ENCODE data around the gene SEPHS2.
"Not testable (repeated sequence)": the region's sequence is repeated elsewhere in the genome, so short reads cannot be mapped to it uniquely, and the experiment has no call there.

The SEPHS2 gene

GRCh38 chr16:30397056-30397455 is 48.6 kb downstream of the SEPHS2 start:
- no peak for DNase-seq

DNA sequence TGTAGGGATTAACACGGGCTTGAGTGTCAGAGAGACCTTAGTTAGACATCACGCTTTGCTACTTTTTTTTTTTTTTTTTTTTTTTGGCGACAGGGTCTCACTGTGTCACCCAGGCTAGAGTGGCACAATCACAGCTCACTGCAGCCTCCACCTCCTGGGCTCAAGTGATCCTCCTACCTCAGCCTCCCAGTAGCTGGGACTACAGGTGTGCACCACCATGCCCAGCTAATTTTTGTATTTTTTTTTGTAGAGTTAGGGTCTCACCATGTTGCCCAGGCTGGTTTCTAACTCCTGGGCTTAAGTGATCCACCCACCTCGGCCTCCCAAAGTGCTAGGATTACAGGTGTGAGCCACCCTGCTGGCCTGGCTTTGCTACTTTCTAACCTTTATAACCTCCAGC is 49.0 kb downstream of the SEPHS2 start:
- DNase-seq, result not testable (repeated sequence)

DNA sequence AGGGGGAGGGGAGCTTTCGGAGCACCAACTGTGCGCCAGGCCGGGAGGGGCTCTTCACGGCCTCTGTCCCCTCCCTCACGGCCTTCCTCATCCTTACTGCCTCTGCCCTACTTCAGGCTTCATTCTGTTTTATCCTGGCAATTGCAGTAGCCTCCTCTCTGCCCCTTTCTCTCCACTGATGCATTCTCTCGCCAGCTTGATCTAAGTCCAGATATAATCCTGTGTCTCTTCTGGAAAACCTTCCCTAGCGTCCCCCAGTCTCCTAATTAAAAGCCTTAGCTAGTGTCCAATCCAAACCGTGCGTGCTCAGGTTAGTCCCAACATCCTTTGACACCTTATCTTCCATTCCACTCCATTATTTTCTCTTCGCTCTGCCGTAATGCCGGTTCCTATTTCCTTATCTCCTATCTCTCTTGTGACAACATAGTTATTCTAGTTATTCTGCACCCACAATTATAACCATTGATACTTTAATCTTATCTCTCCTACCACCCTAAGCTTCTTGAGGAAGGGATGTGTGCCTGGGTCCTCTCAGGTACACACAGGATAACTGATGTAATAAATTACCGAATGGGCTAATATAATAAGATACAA is 49.6 kb downstream of the SEPHS2 start:
- DNase-seq, result no peak

DNA sequence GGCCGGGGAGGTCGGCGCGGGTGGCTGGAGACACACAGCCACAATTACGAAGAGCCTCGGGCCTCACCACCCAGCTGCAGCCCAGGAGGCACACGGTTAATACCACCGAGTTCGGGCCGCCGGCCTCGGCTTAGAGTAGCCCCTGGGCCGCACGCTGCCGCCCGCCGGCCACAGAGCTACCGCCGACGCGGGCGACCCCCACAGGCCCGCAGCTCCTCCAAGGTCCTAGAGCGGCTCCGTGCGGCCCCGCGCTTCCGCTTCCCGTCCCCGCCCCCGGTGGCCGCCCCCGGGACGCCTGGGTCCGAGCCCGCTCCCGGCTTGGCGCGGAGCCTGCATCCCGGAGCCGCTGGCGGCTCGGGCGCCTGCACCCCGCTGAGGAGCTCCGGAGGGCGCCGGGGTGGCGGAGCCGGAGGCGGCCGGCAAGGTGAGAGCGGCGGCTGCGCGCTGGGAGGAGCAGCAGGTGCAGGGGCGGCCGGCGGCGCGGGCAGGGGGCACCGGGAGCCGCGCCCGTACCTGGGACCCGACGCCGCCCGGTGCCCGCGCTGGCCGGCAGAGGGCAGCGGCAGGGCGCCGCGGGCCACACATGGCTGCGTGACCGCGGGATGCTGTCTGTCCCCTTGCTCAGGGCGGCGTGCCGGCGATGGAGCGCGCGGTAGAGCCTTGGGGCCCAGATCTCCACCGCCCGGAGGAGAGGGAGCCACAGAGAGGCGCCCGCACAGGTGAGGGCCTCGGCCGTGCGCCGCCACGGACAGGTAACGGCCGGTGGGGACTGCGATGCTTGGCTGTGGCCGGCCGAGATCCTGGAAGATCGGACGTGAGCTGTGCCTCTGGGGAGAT is 50.3 kb downstream of the SEPHS2 start, which contains the start of gene ZNF48:
Gene ZNF48, plus strand, starts transcription at position 266 of the 837 bp plus-strand sequence. Its CDS starts 375 bp downstream, at position 641.
- peak in 1 of 2 experiments; percentile 68 for DNase-seq

DNA sequence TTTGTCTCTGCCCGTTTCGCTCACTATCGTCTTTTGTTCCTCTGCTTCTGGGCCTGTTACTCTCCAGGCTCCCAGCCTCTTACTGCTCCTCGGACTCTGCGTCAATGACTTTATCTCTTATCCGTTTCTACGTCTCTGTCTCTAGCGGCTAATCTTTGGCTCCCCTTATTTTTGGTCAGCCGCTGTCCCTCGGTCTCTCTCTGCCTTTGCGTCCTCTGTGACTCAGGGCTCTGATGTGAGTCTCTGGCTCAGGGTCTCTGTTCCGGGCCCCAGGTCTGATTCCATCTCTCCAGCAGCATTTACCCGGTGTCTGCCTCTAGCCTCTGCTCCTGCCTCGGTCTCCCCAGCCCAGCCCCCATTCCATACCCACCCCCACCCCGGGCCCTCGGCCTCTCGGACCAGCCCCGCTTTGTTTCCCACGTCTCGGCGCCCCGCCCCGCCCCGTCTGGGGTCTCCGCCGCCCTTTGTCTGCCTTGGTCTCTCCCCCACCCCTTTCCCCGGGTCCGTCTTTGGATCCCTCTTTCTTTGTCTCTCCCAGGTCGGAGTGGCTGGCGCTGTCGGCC is 51.0 kb downstream of the SEPHS2 start:
- DNase-seq, result no peak
